GM12878 (cell line): Measurements from ENCODE around the gene TMPRSS9. TPM values are rescaled to one million over a fixed set of nuclear protein-coding genes. Genes with fewer than 3 reads are reported as not detected.

Experiments used
- ATAC-seq: fragments of 200-7000 bp; cut with Tn5 transposase; 3 replicates; pipeline ENCODE4 v1.9.1; 2020; ENCODE audit warnings: mild to moderate bottlenecking, moderate library complexity
- BruUV-seq: library from RNA; stranded (reverse); fragments of 400-500 nt; replicated peaks from 2 replicates; lab custom pipeline; 2021; lab: Mats Ljungman, UMichigan
- CTCF ChIA-PET: fragments of 300-600 bp; sonication (Branson Sonifier 250); formaldehyde crosslinking; extraction: SDS; loops from one replicate; lab custom pipeline; 2021; ENCODE audit warnings: inconsistent platforms; lab: Yijun Ruan, JAX
- POLR2A ChIA-PET: fragments of 350-600 bp; formaldehyde crosslinking; extraction: SDS; loops from one replicate; lab custom pipeline; 2021; ENCODE audit warnings: inconsistent platforms; lab: Charles Lee
- RAD21 ChIA-PET: fragments of 300-600 bp; sonication (Branson Sonifier 250); formaldehyde crosslinking; loops from one replicate; lab custom pipeline; 2023; ENCODE audit warnings: antibody characterized with exemption; ENCODE audit not compliant: unreplicated experiment; lab: Charles Lee
- SMC1A ChIA-PET: fragments of 300-600 bp; sonication (Branson Sonifier 250); formaldehyde crosslinking; loops from one replicate; lab custom pipeline; 2023; ENCODE audit not compliant: unreplicated experiment, uncharacterized antibody; lab: Charles Lee
- DNase-seq: peaks from one replicate; pipeline ENCODE4 v3.0.0-alpha.2; 2011; ENCODE audit warnings: low read depth, low spot score
- FAIRE-seq: peaks from 3 replicates; lab custom pipeline; 2011; peaks lifted over from hg19 to GRCh38; lab: Jason Lieb, UNC
- H2AFZ ChIP-seq: 2 replicates; pipeline ENCODE4 v1.6.0; 2011; ENCODE audit warnings: low read depth, low read length, control low read depth; ENCODE audit not compliant: control insufficient read depth
- H3K27ac ChIP-seq: 2 replicates; pipeline ENCODE4 v1.5.1; 2011; ENCODE audit warnings: control low read depth; ENCODE audit not compliant: control insufficient read depth, insufficient read depth
- H3K27me3 ChIP-seq, 2 experiments: replicated peaks in 1 of 2; 2 replicates each; pipeline versions ENCODE4 v1.6.0 to v1.6.1; 2011; ENCODE audit warnings: low read length in 1 of 2; ENCODE audit not compliant: control insufficient read depth in 2 of 2, insufficient read depth in 2 of 2
- H3K36me3 ChIP-seq, 2 experiments: 2 replicates each; pipeline ENCODE4 v1.5.1; 2011; ENCODE audit warnings: low read length in 1 of 2; ENCODE audit not compliant: control insufficient read depth in 2 of 2, insufficient read depth in 2 of 2
- H3K4me1 ChIP-seq: 2 replicates; pipeline ENCODE4 v1.6.1; 2011; ENCODE audit warnings: mild to moderate bottlenecking, low read length, moderate library complexity, mixed read lengths; ENCODE audit not compliant: control insufficient read depth, insufficient read depth
- H3K4me2 ChIP-seq: 2 replicates; pipeline ENCODE4 v1.6.0; 2011; ENCODE audit warnings: control low read depth; ENCODE audit not compliant: control insufficient read depth, insufficient read depth
- H3K4me3 ChIP-seq: fragments of 200-600 bp; sonication (generic); 2 replicates; pipeline ENCODE4 v1.5.1; 2016
- H3K79me2 ChIP-seq: 2 replicates; pipeline ENCODE4 v1.6.0; 2011; ENCODE audit warnings: low read length; ENCODE audit not compliant: control insufficient read depth, insufficient read depth
- H3K9ac ChIP-seq: 2 replicates; pipeline ENCODE4 v1.8.0; 2011; ENCODE audit warnings: low read length, control low read depth, mixed read lengths; ENCODE audit not compliant: control insufficient read depth, insufficient read depth
- H3K9me3 ChIP-seq: replicated peaks from 3 replicates; pipeline ENCODE4 v1.5.1; 2011; ENCODE audit warnings: mild to moderate bottlenecking, low read length; ENCODE audit not compliant: control insufficient read depth, insufficient read depth
- H4K20me1 ChIP-seq: 2 replicates; pipeline ENCODE4 v1.6.0; 2011; ENCODE audit not compliant: control insufficient read depth, insufficient read depth
- ASH2L ChIP-seq: fragments of 300-600, 200-600 bp; sonication (generic); IDR thresholded peaks from 2 replicates; pipeline ENCODE4 v1.6.1; 2017; ENCODE audit warnings: low read depth, mild to moderate bottlenecking, borderline replicate concordance
- ATF7 ChIP-seq: fragments of 450-650 bp; IDR thresholded peaks from 2 replicates; pipeline ENCODE4 v1.6.1; 2016; ENCODE audit warnings: low read depth, mild to moderate bottlenecking
- CTCF ChIP-seq, 3 experiments: IDR thresholded peaks in 2 of 3; conservative IDR thresholded peaks in 1 of 3; 2 replicates each; pipeline ENCODE4 v1.5.1; 2011; ENCODE audit warnings: low read depth in 3 of 3, low read length in 3 of 3, mild to moderate bottlenecking in 3 of 3, control low read depth in 2 of 3, moderate library complexity in 2 of 3, inconsistent platforms in 1 of 3, mixed read lengths in 1 of 3; ENCODE audit not compliant: control insufficient read depth in 2 of 3, insufficient read depth in 1 of 3; ENCODE audit errors: extremely low read depth in 1 of 3
- DPF2 ChIP-seq: fragments of 450-650 bp; IDR thresholded peaks from 2 replicates; pipeline ENCODE4 v1.6.1; 2017; ENCODE audit warnings: mild to moderate bottlenecking
- IRF4 ChIP-seq: IDR thresholded peaks from 2 replicates; pipeline ENCODE4 v1.6.1; 2011; ENCODE audit warnings: low read depth, low read length
- KLF5 ChIP-seq: fragments of 450-650 bp; IDR thresholded peaks from 2 replicates; pipeline ENCODE4 v1.6.1; 2014; ENCODE audit warnings: mild to moderate bottlenecking; ENCODE audit not compliant: partially characterized antibody
- NBN ChIP-seq: fragments of 450-650 bp; IDR thresholded peaks from 2 replicates; pipeline ENCODE4 v1.6.1; 2016
- POLR2AphosphoS2 ChIP-seq: IDR thresholded peaks from 2 replicates; pipeline ENCODE4 v1.6.1; 2011; ENCODE audit warnings: low read depth, mild to moderate bottlenecking, low read length, improper control_type of control experiment, moderate library complexity
- POLR2AphosphoS5 ChIP-seq: IDR thresholded peaks from 2 replicates; pipeline ENCODE4 v1.6.1; 2011; ENCODE audit warnings: mild to moderate bottlenecking, low read length, inconsistent platforms
- RAD21 ChIP-seq: IDR thresholded peaks from 2 replicates; pipeline ENCODE4 v1.6.1; 2011; ENCODE audit warnings: mild to moderate bottlenecking, low read depth, low read length, moderate library complexity; ENCODE audit not compliant: insufficient read depth
- RUNX3 ChIP-seq: IDR thresholded peaks from 2 replicates; pipeline ENCODE4 v1.6.1; 2012; ENCODE audit warnings: low read length, inconsistent platforms
- WRNIP1 ChIP-seq: IDR thresholded peaks from 2 replicates; pipeline ENCODE4 v1.6.1; 2011; ENCODE audit warnings: low read depth, low read length, improper control_type of control experiment, borderline replicate concordance
- ZNF384 ChIP-seq: IDR thresholded peaks from 2 replicates; pipeline ENCODE4 v1.6.1; 2012; ENCODE audit warnings: low read depth, mild to moderate bottlenecking, low read length, improper control_type of control experiment, borderline replicate concordance
- WGBS: methylation state at CpG from one replicate; pipeline ENCODE4 v1.1.6; 2016; ENCODE audit warnings: low lambda C conversion rate; ENCODE audit not compliant: insufficient replicate concordance, insufficient coverage; ENCODE audit errors: missing lambda C conversion rate; 5-methylcytosine and 5-hydroxymethylcytosine counted together
- in situ Hi-C: fragments of 300-500 bp; cut with MboI; formaldehyde crosslinking; loops from 9 replicates; pipeline ENCODE4 v1.14.3; 2018; ENCODE audit warnings: mixed read lengths
- intact Hi-C: fragments of 100-400 bp; cut with micrococcal nuclease; formaldehyde crosslinking; loops from one replicate; pipeline ENCODE4 v1.14.2; 2022; ENCODE audit not compliant: unreplicated experiment
- polyA plus RNA-seq, 11 experiments: library from polyadenylated mRNA; depleted of rRNA in 4 of 11; unstranded in 6 of 11; stranded (reverse) in 5 of 11; fragments of >200 nt; fragmentation: Nextera tagmentation in 4 of 11; fragmentation: Illumina TruSeq in 1 of 11; extraction: Ambion mirVana in 4 of 11; extraction: Trizol in 1 of 11; gene quantifications; 1 replicate in 1 of 11; 2 replicates in 10 of 11; pipeline versions ENCODE4 v1.2.1 to v1.2.3, GENCODE V29; 2011 to 2016; ENCODE audit warnings: inconsistent platforms in 2 of 11, missing spikeins in 2 of 11, low read depth in 1 of 11
- total RNA-seq, 4 experiments: library from RNA; depleted of rRNA in 3 of 4; stranded (reverse); fragments of >200 nt in 3 of 4; fragmentation: Illumina TruSeq in 1 of 4; extraction: Trizol in 1 of 4; gene quantifications; 2 replicates each; pipeline versions ENCODE4 v1.2.1 to v1.2.3, GENCODE V29; 2013 to 2021
- TF ChIP-seq, protein P1 (sequence below): IDR thresholded peaks from 2 replicates; pipeline ENCODE4 v1.6.1; 2012; ENCODE audit warnings: low read depth, low read length, improper control_type of control experiment
- TF ChIP-seq, protein P2 (sequence below): fragments of 450-650 bp; IDR thresholded peaks from 2 replicates; pipeline ENCODE4 v1.6.1; 2017; ENCODE audit warnings: mild to moderate bottlenecking
- TF ChIP-seq, protein P3 (sequence below): IDR thresholded peaks from 2 replicates; pipeline ENCODE4 v1.6.1; 2012; ENCODE audit warnings: low read depth, low read length, improper control_type of control experiment

TMPRSS9 gene
- total and polyA plus RNA-seq, 10 of the 15 experiments (the other 5 are each of a cell fraction or from before 2014, with no cell fraction given), result 0.24 TPM; not detected in 9

DNA sequence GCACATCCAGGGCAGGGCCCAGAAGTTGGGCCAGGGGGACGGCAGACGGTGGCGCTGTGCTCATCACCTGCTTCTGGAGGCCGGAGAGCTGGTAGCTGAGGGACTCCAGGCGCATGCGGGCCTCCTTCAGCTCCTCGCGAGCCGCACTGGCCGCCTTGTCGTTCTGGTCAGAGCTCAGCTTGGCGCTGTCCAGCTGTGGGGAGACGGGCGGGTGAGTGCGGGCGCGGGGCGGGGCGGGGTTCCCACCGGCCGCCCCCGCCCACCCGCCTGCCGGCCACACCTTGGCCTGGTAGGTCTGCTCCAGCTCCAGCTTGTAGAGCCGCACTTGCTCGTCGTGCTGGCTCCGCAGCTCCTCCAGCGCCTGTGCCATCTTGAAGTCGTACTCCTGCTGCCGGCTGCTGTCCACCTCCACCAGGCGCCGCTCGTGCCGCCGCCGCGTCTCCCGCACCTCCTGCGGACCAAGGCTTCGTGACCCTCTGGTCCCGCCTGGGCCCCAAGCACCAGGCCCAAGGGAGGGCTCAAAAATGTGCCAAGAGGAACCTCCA, 74.7 kb downstream of the TMPRSS9 start:
- DNase-seq, result no peak
- SMC1A ChIA-PET, result no interaction called here
- H3K4me3 ChIP-seq, result no peak overlapping the region
- CTCF ChIA-PET, result no interaction called here
- TF ChIP-seq, protein P1, sequence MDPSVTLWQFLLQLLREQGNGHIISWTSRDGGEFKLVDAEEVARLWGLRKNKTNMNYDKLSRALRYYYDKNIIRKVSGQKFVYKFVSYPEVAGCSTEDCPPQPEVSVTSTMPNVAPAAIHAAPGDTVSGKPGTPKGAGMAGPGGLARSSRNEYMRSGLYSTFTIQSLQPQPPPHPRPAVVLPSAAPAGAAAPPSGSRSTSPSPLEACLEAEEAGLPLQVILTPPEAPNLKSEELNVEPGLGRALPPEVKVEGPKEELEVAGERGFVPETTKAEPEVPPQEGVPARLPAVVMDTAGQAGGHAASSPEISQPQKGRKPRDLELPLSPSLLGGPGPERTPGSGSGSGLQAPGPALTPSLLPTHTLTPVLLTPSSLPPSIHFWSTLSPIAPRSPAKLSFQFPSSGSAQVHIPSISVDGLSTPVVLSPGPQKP, result no peak
- no peak for TF ChIP-seq IRF4
- TF ChIP-seq, protein P2, sequence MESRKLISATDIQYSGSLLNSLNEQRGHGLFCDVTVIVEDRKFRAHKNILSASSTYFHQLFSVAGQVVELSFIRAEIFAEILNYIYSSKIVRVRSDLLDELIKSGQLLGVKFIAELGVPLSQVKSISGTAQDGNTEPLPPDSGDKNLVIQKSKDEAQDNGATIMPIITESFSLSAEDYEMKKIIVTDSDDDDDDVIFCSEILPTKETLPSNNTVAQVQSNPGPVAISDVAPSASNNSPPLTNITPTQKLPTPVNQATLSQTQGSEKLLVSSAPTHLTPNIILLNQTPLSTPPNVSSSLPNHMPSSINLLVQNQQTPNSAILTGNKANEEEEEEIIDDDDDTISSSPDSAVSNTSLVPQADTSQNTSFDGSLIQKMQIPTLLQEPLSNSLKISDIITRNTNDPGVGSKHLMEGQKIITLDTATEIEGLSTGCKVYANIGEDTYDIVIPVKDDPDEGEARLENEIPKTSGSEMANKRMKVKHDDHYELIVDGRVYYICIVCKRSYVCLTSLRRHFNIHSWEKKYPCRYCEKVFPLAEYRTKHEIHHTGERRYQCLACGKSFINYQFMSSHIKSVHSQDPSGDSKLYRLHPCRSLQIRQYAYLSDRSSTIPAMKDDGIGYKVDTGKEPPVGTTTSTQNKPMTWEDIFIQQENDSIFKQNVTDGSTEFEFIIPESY, result no peak
- TF ChIP-seq POLR2AphosphoS2, result no peak
- no peak for TF ChIP-seq RAD21
- TF ChIP-seq ASH2L, result no peak
- TF ChIP-seq NBN, result no peak
- no peak for TF ChIP-seq DPF2
- no peak for TF ChIP-seq CTCF (IDR thresholded peaks at IDR 0.05 in 2 of 3, conservative IDR thresholded peaks at IDR 0.05 in 1 of 3; ENCODE audit: control insufficient read depth in 2 of 3, extremely low read depth in 1 of 3, insufficient read depth in 1 of 3, low read depth in 3 of 3, low read length in 3 of 3)
- no peak for TF ChIP-seq WRNIP1
- TF ChIP-seq ATF7, result no peak
- TF ChIP-seq KLF5, result no peak
- no peak for TF ChIP-seq RUNX3
- TF ChIP-seq, protein P3, sequence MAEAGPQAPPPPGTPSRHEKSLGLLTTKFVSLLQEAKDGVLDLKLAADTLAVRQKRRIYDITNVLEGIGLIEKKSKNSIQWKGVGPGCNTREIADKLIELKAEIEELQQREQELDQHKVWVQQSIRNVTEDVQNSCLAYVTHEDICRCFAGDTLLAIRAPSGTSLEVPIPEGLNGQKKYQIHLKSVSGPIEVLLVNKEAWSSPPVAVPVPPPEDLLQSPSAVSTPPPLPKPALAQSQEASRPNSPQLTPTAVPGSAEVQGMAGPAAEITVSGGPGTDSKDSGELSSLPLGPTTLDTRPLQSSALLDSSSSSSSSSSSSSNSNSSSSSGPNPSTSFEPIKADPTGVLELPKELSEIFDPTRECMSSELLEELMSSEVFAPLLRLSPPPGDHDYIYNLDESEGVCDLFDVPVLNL, result no peak
- no peak for TF ChIP-seq ZNF384
- TF ChIP-seq POLR2AphosphoS5, result no peak
- intact Hi-C loops, result no loop called here
- in situ Hi-C loops, result no loop called here
- no peaks in the 10 kb centered on the region for H3K27me3 ChIP-seq
- BruUV-seq, result no TSS peak
- H3K79me2 ChIP-seq, result no peaks in the 10 kb centered on the region
- H3K4me2 ChIP-seq, result no peak overlapping the region
- no peak overlapping the region for H2AFZ ChIP-seq
- no peak for ATAC-seq
- no peaks in the 10 kb centered on the region for H3K4me1 ChIP-seq
- peaks cover 16 to 57% of the 10 kb centered on the region in 2 experiments for H3K36me3 ChIP-seq
- no peaks in the 10 kb centered on the region for H4K20me1 ChIP-seq
- WGBS, result 99% methylated on average over 22 of the region's 42 CpGs
- POLR2A ChIA-PET, result interaction anchor here (0.6 to 0.7 kb wide), 2 partner anchors 43 to 354 kb away, joined by 3 read pairs; no protein-coding TSS in a partner anchor
- H3K27ac ChIP-seq, result no peak overlapping the region
- no peak for FAIRE-seq
- no peak overlapping the region for H3K9ac ChIP-seq
- RAD21 ChIA-PET, result no interaction called here
- H3K9me3 ChIP-seq, result no peaks in the 10 kb centered on the region
